Endothelial cell of umbilical vein (primary cell): ENCODE measurements around the gene TTC21B. TPM values are rescaled to one million over a fixed set of nuclear protein-coding genes. Genes with fewer than 3 reads are reported as not detected.
A peak's percentile ranks its signal among the peaks of the same experiment; 100 is the strongest.

Experiments
- BruUV-seq: library from RNA; stranded (reverse); fragments of 400-500 nt; replicated peaks from 2 replicates; lab custom pipeline; 2021; lab: Mats Ljungman, UMichigan
- CTCF ChIA-PET: fragments of 300-600, 350-600 bp; sonication (Branson Sonifier 250); formaldehyde crosslinking; loops from one replicate; lab custom pipeline; 2021; ENCODE audit warnings: antibody characterized with exemption, inconsistent platforms; lab: Charles Lee
- POLR2A ChIA-PET: fragments of 300-600, 350-600 bp; sonication (Branson Sonifier 250); formaldehyde crosslinking; loops from one replicate; lab custom pipeline; 2021; ENCODE audit warnings: antibody characterized with exemption, inconsistent platforms; lab: Charles Lee
- DNase-seq: peaks from one replicate; pipeline ENCODE4 v3.0.0-alpha.2; 2011; ENCODE audit warnings: low read depth, low spot score
- FAIRE-seq: peaks from 2 replicates; lab custom pipeline; 2011; peaks lifted over from hg19 to GRCh38; lab: Jason Lieb, UNC
- H2AFZ ChIP-seq: 2 replicates; pipeline ENCODE4 v1.6.0; 2012; ENCODE audit warnings: low read depth, low read length, control low read depth, inconsistent platforms
- H3K27ac ChIP-seq: 2 replicates; pipeline ENCODE4 v1.5.1; 2011; ENCODE audit warnings: low read depth, mild to moderate bottlenecking, control low read depth, low read length, moderate library complexity; ENCODE audit not compliant: insufficient read depth
- H3K27me3 ChIP-seq, 2 experiments: 2 replicates each; pipeline versions ENCODE4 v1.6.0 to v1.6.1; 2011; ENCODE audit warnings: low read length in 2 of 2, mixed read lengths in 1 of 2; ENCODE audit not compliant: control insufficient read depth in 2 of 2, insufficient read depth in 2 of 2
- H3K36me3 ChIP-seq, 2 experiments: 2 replicates in 1 of 2; 3 replicates in 1 of 2; pipeline ENCODE4 v1.5.1; 2011; ENCODE audit warnings: low read length in 2 of 2, mild to moderate bottlenecking in 1 of 2, moderate library complexity in 1 of 2; ENCODE audit not compliant: control insufficient read depth in 2 of 2, insufficient read depth in 2 of 2; ENCODE audit errors: extremely low read depth in 1 of 2
- H3K4me1 ChIP-seq: 3 replicates; pipeline ENCODE4 v1.5.1; 2011; ENCODE audit warnings: mild to moderate bottlenecking, low read length; ENCODE audit not compliant: control insufficient read depth, insufficient read depth; ENCODE audit errors: extremely low read depth
- H3K4me2 ChIP-seq: 2 replicates; pipeline ENCODE4 v1.6.1; 2011; ENCODE audit warnings: low read length, control low read depth, mixed read lengths; ENCODE audit not compliant: insufficient read depth
- H3K4me3 ChIP-seq, 3 experiments: fragments of 200-600 bp in 1 of 3; sonication (generic), shearing (Covaris generic) in 1 of 3; replicated peaks in 1 of 3; 2 replicates each; pipeline ENCODE4 v1.5.1; 2011 to 2016; ENCODE audit warnings: control low read depth in 3 of 3, low read length in 3 of 3, mild to moderate bottlenecking in 2 of 3, inconsistent platforms in 1 of 3, low read depth in 1 of 3, moderate library complexity in 1 of 3; ENCODE audit not compliant: insufficient read depth in 1 of 3
- H3K79me2 ChIP-seq: 2 replicates; pipeline ENCODE4 v1.6.0; 2012; ENCODE audit warnings: low read length, inconsistent platforms; ENCODE audit not compliant: control insufficient read depth, insufficient read depth
- H3K9ac ChIP-seq: replicated peaks from 2 replicates; pipeline ENCODE3; 2011; ENCODE audit warnings: low read length, control low read depth; ENCODE audit not compliant: insufficient read depth; ENCODE audit errors: extremely low read depth
- H3K9me1 ChIP-seq: replicated peaks from 3 replicates; pipeline ENCODE4 v1.6.0; 2011; ENCODE audit warnings: mild to moderate bottlenecking, low read length; ENCODE audit not compliant: control insufficient read depth, insufficient read depth; ENCODE audit errors: extremely low read depth
- H3K9me3 ChIP-seq: replicated peaks from 2 replicates; pipeline ENCODE4 v1.5.1; 2012; ENCODE audit warnings: low read length, inconsistent platforms; ENCODE audit not compliant: control insufficient read depth, insufficient read depth
- H4K20me1 ChIP-seq: replicated peaks from 2 replicates; pipeline ENCODE3; 2011; ENCODE audit warnings: mild to moderate bottlenecking, low read length; ENCODE audit not compliant: control insufficient read depth, insufficient read depth; ENCODE audit errors: extremely low read depth
- CTCF ChIP-seq, 2 donors: IDR thresholded peaks; 1 replicate in 1 of 2; 2 replicates in 1 of 2; pipeline ENCODE4 v1.5.1; 2011; ENCODE audit warnings: low read length in 2 of 2, mild to moderate bottlenecking in 2 of 2, moderate library complexity in 2 of 2, control low read depth in 1 of 2, inconsistent platforms in 1 of 2, low read depth in 1 of 2; ENCODE audit not compliant: insufficient read depth in 1 of 2; ENCODE audit errors: extremely low read depth in 1 of 2
- EZH2 ChIP-seq: IDR thresholded peaks from 2 replicates; pipeline ENCODE4 v1.6.1; 2012; ENCODE audit warnings: borderline replicate concordance, low read depth, mild to moderate bottlenecking, moderate library complexity, low read length, inconsistent platforms; ENCODE audit not compliant: severe bottlenecking
- FOS ChIP-seq: IDR thresholded peaks from 2 replicates; pipeline ENCODE4 v1.6.1; 2011; ENCODE audit warnings: mild to moderate bottlenecking, low read length, moderate library complexity, borderline replicate concordance; ENCODE audit not compliant: insufficient read depth
- GATA2 ChIP-seq: IDR thresholded peaks from 2 replicates; pipeline ENCODE4 v1.7.0; 2011; ENCODE audit warnings: low read depth, mild to moderate bottlenecking, moderate library complexity, mixed read lengths, low read length; ENCODE audit not compliant: insufficient read length, insufficient read depth
- JUN ChIP-seq: IDR thresholded peaks from 2 replicates; pipeline ENCODE4 v1.6.1; 2011; ENCODE audit warnings: borderline replicate concordance, low read depth; ENCODE audit not compliant: insufficient read length, insufficient read depth
- MYC ChIP-seq: IDR thresholded peaks from one replicate; pipeline ENCODE4 v1.6.1; 2011; ENCODE audit warnings: mild to moderate bottlenecking, low read depth, low read length
- POLR2AphosphoS5 ChIP-seq: IDR thresholded peaks from 2 replicates; pipeline ENCODE4 v1.6.1; 2012; ENCODE audit warnings: low read depth, mild to moderate bottlenecking, control low read depth, low read length, moderate library complexity; ENCODE audit not compliant: insufficient read depth
- dilution Hi-C: fragments of 300-500 bp; cut with MboI; formaldehyde crosslinking; loops from one replicate; pipeline ENCODE4 v1.15.0; 2019; ENCODE audit warnings: low sequenced_read_pairs; ENCODE audit not compliant: extremely low pct_ligation_motif_present
- intact Hi-C: fragments of 100-400 bp; cut with micrococcal nuclease; formaldehyde crosslinking; loops from one replicate; pipeline ENCODE4 v1.10.0; 2022
- polyA plus RNA-seq, 4 experiments: library from polyadenylated mRNA; depleted of rRNA in 3 of 4; stranded (reverse) in 3 of 4; unstranded in 1 of 4; fragments of >200 nt; gene quantifications; 2 replicates each; pipeline versions ENCODE4 v1.2.1 to v1.2.3, GENCODE V29; 2011 to 2012; ENCODE audit warnings: missing spikeins in 1 of 4
- total RNA-seq: library from RNA; stranded (reverse); gene quantifications from 2 replicates; pipeline ENCODE4 v1.2.3, GENCODE V29; 2021

The TTC21B gene
- total and polyA plus RNA-seq, 2 donors (not counting 3 experiments of a cell fraction or from before 2014, with no cell fraction given): 8.0 to 21.9 TPM

GRCh38 chr2:165911231-165911630, 42.3 kb downstream of the TTC21B start:
- Histone ChIP-seq H3K4me1 (peaks cover 22% of the 10 kb centered on the region), H3K79me2 (no peaks in the 10 kb centered on the region), H3K9me3 (no peaks in the 10 kb centered on the region), H3K4me2 (no peak overlapping the region), H3K9me1 (no peaks in the 10 kb centered on the region), H3K27ac (no peak overlapping the region), H3K4me3 (no peak overlapping the region), H3K27me3 (no peaks in the 10 kb centered on the region), H2AFZ (no peak overlapping the region), H4K20me1 (no peaks in the 10 kb centered on the region), H3K9ac (no peak overlapping the region), H3K36me3 (peaks cover 0 to 2% of the 10 kb centered on the region in 2 experiments)
- intact Hi-C loops (no loop called here), dilution Hi-C loops (no loop called here)
- FAIRE-seq (no peak), DNase-seq (no peak)
- TF ChIP-seq MYC: no peak
- no peak for TF ChIP-seq CTCF (IDR thresholded peaks at IDR 0.05; ENCODE audit: extremely low read depth in 1 of 2, insufficient read depth in 1 of 2, low read depth in 1 of 2, low read length in 2 of 2)
- BruUV-seq: no TSS peak
- CTCF ChIA-PET: interaction anchor here (1.0 to 2.0 kb wide), 5 partner anchors 22 to 216 kb away, joined by 3 to 10 read pairs (median 4); partner anchors contain the start of genes SCN1A and TTC21B
- POLR2A ChIA-PET: no interaction called here

GRCh38 chr2:165909466-165909865, 44.1 kb downstream of the TTC21B start:
- Histone ChIP-seq H3K27ac (no peak overlapping the region), H3K4me1 (peaks cover 32% of the 10 kb centered on the region), H3K36me3 (no peaks in the 10 kb centered on the region), H3K9me1 (peaks cover 2% of the 10 kb centered on the region), H3K4me2 (peak overlapping the region; percentile 72), H3K9ac (no peak overlapping the region), H3K4me3 (no peak overlapping the region), H4K20me1 (no peaks in the 10 kb centered on the region), H2AFZ (no peak overlapping the region), H3K9me3 (no peaks in the 10 kb centered on the region), H3K27me3 (no peaks in the 10 kb centered on the region), H3K79me2 (no peaks in the 10 kb centered on the region)
- DNase-seq: peak; percentile 79
- dilution Hi-C loops (no loop called here), intact Hi-C loops (loop anchor here (2.0 kb wide), 1 partner anchor 43 kb away; the partner anchor contains the start of gene TTC21B)
- ChIA-PET CTCF (interaction anchor here (0.9 to 1.3 kb wide), 5 partner anchors 8 to 198 kb away, joined by 3 to 7 read pairs (median 3); partner anchors contain the start of gene TTC21B), POLR2A (no interaction called here)
- no peak for FAIRE-seq
- no TSS peak for BruUV-seq
- TF ChIP-seq GATA2 (peak; percentile 56), JUN (peak; percentile 49), EZH2 (no peak), POLR2AphosphoS5 (no peak), FOS (peak; percentile 24)
